ENCODE results near the gene TYW1B.
"Not testable (repeated sequence)": the region's sequence is repeated elsewhere in the genome, so short reads cannot be mapped to it uniquely, and the experiment has no call there.

TYW1B gene

DNA sequence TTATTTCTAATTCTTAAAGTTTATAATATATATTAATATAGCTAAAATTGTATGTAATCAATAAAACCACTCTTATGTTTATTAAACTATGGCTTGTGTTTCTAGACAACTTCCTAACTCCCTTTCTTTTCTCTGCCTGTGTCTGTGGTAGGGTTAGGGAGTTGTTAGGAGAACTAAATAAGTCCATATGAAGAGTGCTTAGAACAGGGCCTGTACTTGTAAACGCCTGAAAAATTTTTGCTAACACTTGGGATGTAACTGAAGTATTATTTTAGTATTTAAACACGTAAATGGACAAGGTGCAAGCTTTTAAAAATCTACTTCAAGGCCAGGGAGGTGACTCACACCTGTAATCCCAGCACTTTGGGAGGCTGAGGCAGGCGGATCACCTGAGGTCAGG, 9.3 kb upstream of the TYW1B start:
- H3K9me3 ChIP-seq (ENCODE audit: severe bottlenecking); H3K4me1 ChIP-seq (ENCODE audit: insufficient read depth, poor library complexity, severe bottlenecking); DNase-seq (ENCODE audit: low spot score); H3K27ac ChIP-seq (ENCODE audit: poor library complexity, severe bottlenecking); ATAC-seq (ENCODE audit: low read depth); H3K27me3 ChIP-seq (ENCODE audit: insufficient read depth, poor library complexity, severe bottlenecking); H3K4me3 ChIP-seq (ENCODE audit: severe bottlenecking): not testable (repeated sequence)
- H3K36me3 ChIP-seq (ENCODE audit: low read depth) = peaks cover 24% of the 10 kb centered on the region

DNA sequence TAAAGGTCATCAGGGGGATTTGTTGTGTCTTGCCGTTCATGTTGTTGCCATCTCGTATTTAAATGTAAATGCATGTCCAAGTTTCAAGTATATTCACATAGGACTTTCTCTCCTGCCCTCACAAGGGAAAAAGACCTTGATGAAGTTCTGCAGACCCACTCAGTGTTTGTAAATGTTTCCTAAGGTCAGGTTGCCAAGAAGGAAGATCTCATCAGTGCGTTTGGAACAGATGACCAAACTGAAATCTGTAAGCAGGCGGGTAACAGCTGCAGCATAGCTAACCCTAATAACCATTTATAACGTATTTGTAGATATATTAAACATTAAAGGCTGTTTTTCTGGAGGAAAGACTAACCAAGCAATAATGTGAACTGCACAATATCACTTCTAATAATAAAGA, 2.6 kb upstream of the TYW1B start:
- not testable (repeated sequence) for DNase-seq (ENCODE audit: low spot score); H3K9me3 ChIP-seq (ENCODE audit: severe bottlenecking); H3K27me3 ChIP-seq (ENCODE audit: insufficient read depth, poor library complexity, severe bottlenecking); ATAC-seq (ENCODE audit: low read depth); H3K4me1 ChIP-seq (ENCODE audit: insufficient read depth, poor library complexity, severe bottlenecking)
- Histone ChIP-seq H3K36me3 (ENCODE audit: low read depth) (peaks cover 38% of the 10 kb centered on the region), H3K4me3 (ENCODE audit: severe bottlenecking) (peak overlapping the region; percentile 48), H3K27ac (ENCODE audit: poor library complexity, severe bottlenecking) (peak overlapping the region; percentile 87)

DNA sequence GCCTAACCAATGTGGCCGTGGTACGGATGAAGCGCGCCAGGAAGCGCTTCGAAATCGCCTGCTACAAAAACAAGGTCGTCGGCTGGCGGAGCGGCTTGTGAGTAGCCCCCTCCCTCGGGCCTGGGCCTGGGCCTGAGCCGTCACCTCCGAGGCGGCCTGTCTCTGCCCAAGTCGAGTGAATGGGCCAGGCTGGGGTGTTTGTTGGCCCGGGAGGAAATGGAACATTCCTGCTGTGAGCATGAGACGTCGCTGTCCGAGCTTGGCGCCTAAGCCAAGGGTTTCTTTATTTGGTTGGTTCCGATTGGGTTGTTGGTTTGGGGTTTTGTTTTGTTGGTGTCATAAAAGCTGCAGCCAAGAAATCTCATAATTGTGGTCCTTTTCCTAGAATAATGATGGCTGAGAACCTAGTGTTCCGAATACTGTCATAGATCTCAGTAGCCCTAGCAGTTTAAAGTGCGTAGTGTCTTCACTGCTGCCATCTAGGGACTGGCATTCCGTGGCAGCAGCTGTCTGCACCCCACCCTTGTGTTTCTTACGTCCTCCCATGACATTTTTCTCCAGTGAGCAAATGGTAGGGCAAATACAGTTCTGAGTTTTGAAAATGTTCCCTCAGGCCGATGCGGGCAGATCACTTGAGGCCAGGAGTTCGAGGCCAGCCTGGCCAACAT, 1.8 kb upstream of the TYW1B start:
- DNase-seq (ENCODE audit: low spot score) (peak; percentile 58), ATAC-seq (ENCODE audit: low read depth) (peak; percentile 53)
- peak overlapping the region; percentile 48 for H3K4me3 ChIP-seq (ENCODE audit: severe bottlenecking)
- TF ChIP-seq, protein P1, sequence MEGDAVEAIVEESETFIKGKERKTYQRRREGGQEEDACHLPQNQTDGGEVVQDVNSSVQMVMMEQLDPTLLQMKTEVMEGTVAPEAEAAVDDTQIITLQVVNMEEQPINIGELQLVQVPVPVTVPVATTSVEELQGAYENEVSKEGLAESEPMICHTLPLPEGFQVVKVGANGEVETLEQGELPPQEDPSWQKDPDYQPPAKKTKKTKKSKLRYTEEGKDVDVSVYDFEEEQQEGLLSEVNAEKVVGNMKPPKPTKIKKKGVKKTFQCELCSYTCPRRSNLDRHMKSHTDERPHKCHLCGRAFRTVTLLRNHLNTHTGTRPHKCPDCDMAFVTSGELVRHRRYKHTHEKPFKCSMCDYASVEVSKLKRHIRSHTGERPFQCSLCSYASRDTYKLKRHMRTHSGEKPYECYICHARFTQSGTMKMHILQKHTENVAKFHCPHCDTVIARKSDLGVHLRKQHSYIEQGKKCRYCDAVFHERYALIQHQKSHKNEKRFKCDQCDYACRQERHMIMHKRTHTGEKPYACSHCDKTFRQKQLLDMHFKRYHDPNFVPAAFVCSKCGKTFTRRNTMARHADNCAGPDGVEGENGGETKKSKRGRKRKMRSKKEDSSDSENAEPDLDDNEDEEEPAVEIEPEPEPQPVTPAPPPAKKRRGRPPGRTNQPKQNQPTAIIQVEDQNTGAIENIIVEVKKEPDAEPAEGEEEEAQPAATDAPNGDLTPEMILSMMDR (IDR thresholded peaks at IDR 0.05; ENCODE audit: poor library complexity, severe bottlenecking) = peak; percentile 69
- not testable (repeated sequence) for H3K4me1 ChIP-seq (ENCODE audit: insufficient read depth, poor library complexity, severe bottlenecking); H3K9me3 ChIP-seq (ENCODE audit: severe bottlenecking); H3K27me3 ChIP-seq (ENCODE audit: insufficient read depth, poor library complexity, severe bottlenecking)
- peak overlapping the region; percentile 87 for H3K27ac ChIP-seq (ENCODE audit: poor library complexity, severe bottlenecking)
- H3K36me3 ChIP-seq (ENCODE audit: low read depth) = peaks cover 37% of the 10 kb centered on the region

DNA sequence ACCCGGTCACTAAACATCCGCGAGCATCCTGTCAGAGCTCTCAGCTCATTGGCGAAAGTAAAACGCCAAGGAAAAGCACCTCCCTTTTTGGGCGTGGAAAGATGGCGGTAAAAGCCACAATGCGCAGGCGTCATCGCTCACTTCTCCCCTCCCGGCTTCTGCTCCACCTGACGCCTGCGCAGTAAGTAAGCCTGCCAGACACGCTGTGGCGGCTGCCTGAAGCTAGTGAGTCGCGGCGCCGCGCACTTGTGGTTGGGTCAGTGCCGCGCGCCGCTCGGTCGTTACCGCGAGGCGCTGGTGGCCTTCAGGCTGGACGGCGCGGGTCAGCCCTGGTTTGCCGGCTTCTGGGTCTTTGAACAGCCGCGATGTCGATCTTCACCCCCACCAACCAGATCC, 1.3 kb upstream of the TYW1B start:
- H3K27me3 ChIP-seq (ENCODE audit: insufficient read depth, poor library complexity, severe bottlenecking); H3K4me1 ChIP-seq (ENCODE audit: insufficient read depth, poor library complexity, severe bottlenecking); H3K9me3 ChIP-seq (ENCODE audit: severe bottlenecking): not testable (repeated sequence)
- peak; percentile 45 for ATAC-seq (ENCODE audit: low read depth)
- peaks cover 32% of the 10 kb centered on the region for H3K36me3 ChIP-seq (ENCODE audit: low read depth)
- DNase-seq (ENCODE audit: low spot score) = peak; percentile 93
- peak overlapping the region; percentile 87 for H3K27ac ChIP-seq (ENCODE audit: poor library complexity, severe bottlenecking)
- peak overlapping the region; percentile 48 for H3K4me3 ChIP-seq (ENCODE audit: severe bottlenecking)

DNA sequence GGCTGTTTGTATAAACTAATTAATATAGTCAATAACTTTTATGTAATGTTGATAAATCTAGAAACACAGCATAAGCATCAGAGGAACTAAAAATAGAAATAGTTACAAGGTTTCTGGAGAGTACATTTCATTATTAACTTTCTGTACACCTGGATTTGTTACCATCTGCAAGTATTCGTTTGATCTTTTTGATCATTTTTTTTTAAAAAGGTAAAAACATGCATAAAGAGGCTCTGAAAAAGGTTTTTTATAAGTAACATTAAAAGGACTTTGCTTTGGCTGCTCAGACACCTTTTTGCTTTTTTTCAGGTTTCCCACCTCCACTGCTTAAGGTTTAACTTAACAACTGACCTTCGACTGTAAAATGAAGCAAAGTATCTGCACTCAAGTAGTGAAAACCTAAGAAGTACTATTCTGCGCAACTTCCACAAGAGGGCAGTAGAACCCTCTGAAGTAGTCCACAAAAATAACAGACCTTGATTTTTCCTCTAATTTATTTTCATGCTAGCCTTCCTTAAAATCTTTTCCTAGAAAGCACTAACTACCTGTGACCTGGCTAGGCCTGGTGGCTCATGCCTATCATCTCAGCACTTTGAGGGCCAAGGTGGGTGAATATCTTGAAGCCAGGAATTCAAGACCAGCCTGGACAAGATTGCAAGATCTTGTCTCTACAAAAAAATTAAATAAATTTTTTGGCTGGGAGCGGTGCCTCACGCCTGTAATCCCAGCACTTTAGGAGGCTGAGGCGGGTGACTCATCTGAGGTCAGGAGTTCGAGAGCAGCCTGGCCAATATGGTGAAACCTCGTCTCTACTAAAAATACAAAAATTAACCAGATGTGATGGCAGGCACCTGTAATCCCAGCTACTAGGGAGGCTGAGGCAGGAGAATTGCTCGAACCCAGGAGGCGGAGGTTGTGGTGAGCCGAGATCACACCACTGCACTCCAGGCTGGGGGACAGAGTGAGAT, 4.0 kb downstream of the TYW1B start:
- DNase-seq (ENCODE audit: low spot score); H3K4me3 ChIP-seq (ENCODE audit: severe bottlenecking); H3K9me3 ChIP-seq (ENCODE audit: severe bottlenecking); H3K36me3 ChIP-seq (ENCODE audit: low read depth); H3K4me1 ChIP-seq (ENCODE audit: insufficient read depth, poor library complexity, severe bottlenecking); H3K27ac ChIP-seq (ENCODE audit: poor library complexity, severe bottlenecking); ATAC-seq (ENCODE audit: low read depth); H3K27me3 ChIP-seq (ENCODE audit: insufficient read depth, poor library complexity, severe bottlenecking): not testable (repeated sequence)
- TF ChIP-seq, protein P1 (IDR thresholded peaks at IDR 0.05; ENCODE audit: poor library complexity, severe bottlenecking) = peak; percentile 50

DNA sequence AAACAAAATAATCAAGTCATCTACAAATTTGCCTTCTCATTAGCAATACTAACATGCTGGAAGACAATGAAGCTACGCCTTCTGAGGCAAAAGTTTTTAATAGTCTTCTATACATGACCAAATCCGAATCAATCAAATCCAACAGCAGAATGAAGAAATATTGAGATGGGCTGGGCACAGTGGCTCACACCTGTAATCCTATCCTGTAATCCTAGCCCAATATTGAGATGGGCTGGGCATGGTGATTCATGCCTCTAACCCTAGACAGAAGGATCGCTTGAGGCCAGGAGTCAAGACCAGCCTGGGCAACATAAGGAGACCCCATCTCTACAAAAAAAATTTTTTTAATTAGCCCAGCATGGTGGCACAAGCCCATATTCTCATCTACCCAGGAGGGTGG, 5.5 kb downstream of the TYW1B start:
- not testable (repeated sequence) for H3K4me3 ChIP-seq (ENCODE audit: severe bottlenecking); H3K9me3 ChIP-seq (ENCODE audit: severe bottlenecking); H3K4me1 ChIP-seq (ENCODE audit: insufficient read depth, poor library complexity, severe bottlenecking); H3K27ac ChIP-seq (ENCODE audit: poor library complexity, severe bottlenecking); DNase-seq (ENCODE audit: low spot score); H3K36me3 ChIP-seq (ENCODE audit: low read depth); H3K27me3 ChIP-seq (ENCODE audit: insufficient read depth, poor library complexity, severe bottlenecking)
- peak; percentile 69; the same call in 2 of the 3 replicates for ATAC-seq (ENCODE audit: low read depth)

DNA sequence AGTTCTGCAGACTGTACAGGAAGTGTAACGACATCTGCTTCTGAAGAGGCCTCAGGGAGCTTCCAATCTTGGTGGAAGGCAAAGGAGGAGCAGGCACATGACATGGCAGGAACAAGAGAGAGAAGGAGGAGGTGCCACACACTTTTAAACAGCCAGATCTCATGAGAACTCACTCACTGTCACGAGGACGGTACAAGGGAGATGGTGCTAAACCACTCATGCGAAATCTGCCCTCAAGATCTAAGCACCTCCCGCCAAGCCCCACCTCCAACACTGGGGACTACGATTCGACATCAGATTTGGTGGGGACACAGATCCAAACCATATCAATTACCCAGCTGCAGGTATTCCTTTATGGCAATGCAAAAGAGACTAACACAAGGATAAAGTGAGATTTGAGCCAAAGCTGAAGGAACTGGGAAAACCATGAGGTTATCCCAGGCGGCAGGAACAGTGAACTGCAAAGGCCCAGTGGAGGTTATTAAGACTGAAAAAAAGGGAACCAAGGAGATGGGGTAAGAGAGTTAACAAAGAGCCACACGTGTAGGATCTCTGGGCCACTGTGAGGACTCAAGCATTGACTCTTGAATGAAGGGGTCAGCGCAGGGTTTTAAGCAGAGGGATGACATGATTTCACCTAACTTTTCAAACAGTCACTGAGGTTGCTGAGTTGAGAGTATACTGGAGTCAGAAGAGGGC, 9.2 kb downstream of the TYW1B start:
- not testable (repeated sequence) for H3K9me3 ChIP-seq (ENCODE audit: severe bottlenecking); DNase-seq (ENCODE audit: low spot score); H3K27me3 ChIP-seq (ENCODE audit: insufficient read depth, poor library complexity, severe bottlenecking); H3K27ac ChIP-seq (ENCODE audit: poor library complexity, severe bottlenecking); H3K4me3 ChIP-seq (ENCODE audit: severe bottlenecking); ATAC-seq (ENCODE audit: low read depth); H3K4me1 ChIP-seq (ENCODE audit: insufficient read depth, poor library complexity, severe bottlenecking); H3K36me3 ChIP-seq (ENCODE audit: low read depth)

DNA sequence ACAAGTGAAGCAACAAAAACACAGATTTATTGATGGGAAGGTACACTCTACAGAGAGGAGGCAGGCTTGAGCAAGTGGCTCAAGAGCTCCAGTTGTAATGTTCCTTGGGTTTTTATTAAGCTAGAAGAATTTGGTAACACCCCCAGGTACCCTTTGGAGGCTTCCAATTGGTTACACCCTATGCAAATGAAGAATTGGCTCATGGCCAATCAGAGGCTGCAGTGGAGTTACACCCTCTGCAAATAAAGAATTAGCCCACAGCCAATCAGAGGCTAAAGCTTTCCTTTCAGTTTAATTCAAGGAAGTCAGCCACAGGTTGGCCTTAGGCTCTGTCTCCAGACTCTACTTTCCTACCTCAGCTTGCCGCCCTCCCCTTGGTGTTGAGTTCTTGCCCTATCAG, 10.3 kb downstream of the TYW1B start:
- H3K4me1 ChIP-seq (ENCODE audit: insufficient read depth, poor library complexity, severe bottlenecking); ATAC-seq (ENCODE audit: low read depth); H3K4me3 ChIP-seq (ENCODE audit: severe bottlenecking); H3K9me3 ChIP-seq (ENCODE audit: severe bottlenecking); H3K36me3 ChIP-seq (ENCODE audit: low read depth); H3K27me3 ChIP-seq (ENCODE audit: insufficient read depth, poor library complexity, severe bottlenecking); DNase-seq (ENCODE audit: low spot score); H3K27ac ChIP-seq (ENCODE audit: poor library complexity, severe bottlenecking): not testable (repeated sequence)
